Stimulated activated naive CD8-positive, alpha-beta T cell treated with anti-CD3 and anti-CD28 coated beads, Interleukin-15, amount 100 ng/mL, for 72 hours (primary cell): ENCODE results near the gene C20orf204.

Experiments
- ATAC-seq: fragments of 150-1000 bp; cut with Tn5 transposase; 2 replicates; pipeline ENCODE4 v1.10.0; 2021; ENCODE audit warnings: mild to moderate bottlenecking, moderate library complexity
- DNase-seq, 2 donors: peaks; one replicate each; pipeline ENCODE4 v3.0.0; 2021 to 2022
- H3K27ac Mint-ChIP-seq, 2 donors: one replicate each; pipeline ENCODE4 v1.8.0; 2022; ENCODE audit warnings: mild to moderate bottlenecking in 2 of 2, mixed read lengths in 2 of 2, moderate library complexity in 2 of 2
- H3K27me3 Mint-ChIP-seq: one replicate; pipeline ENCODE4 v1.8.0; 2022; ENCODE audit warnings: mixed read lengths
- H3K4me1 Mint-ChIP-seq: one replicate; pipeline ENCODE4 v1.8.0; 2022; ENCODE audit warnings: mild to moderate bottlenecking, mixed read lengths
- H3K4me3 Mint-ChIP-seq, 2 donors: one replicate each; pipeline ENCODE4 v1.8.0; 2022; ENCODE audit warnings: mild to moderate bottlenecking in 2 of 2, mixed read lengths in 2 of 2, moderate library complexity in 1 of 2
- H3K9me3 Mint-ChIP-seq, 2 donors: one replicate each; pipeline ENCODE4 v1.8.0; 2022; ENCODE audit warnings: mixed read lengths in 2 of 2

C20orf204 gene

GRCh38 chr20:64035066-64035932 lies 683 bp upstream of the C20orf204 start:
- DNase-seq (peak; percentile 74 to 82), ATAC-seq (peak; percentile 71)
- Mint-ChIP-seq H3K4me1 (peaks cover 76% of the 10 kb centered on the region), H3K27ac (peak overlapping the region; percentile 95 to 98), H3K9me3 (no peaks in the 10 kb centered on the region), H3K27me3 (peaks cover 8% of the 10 kb centered on the region), H3K4me3 (peak overlapping the region; percentile 85 to 86)

GRCh38 chr20:64036346-64037198 lies 590 bp downstream of the C20orf204 start:
- Mint-ChIP-seq H3K27me3 (peaks cover 8% of the 10 kb centered on the region), H3K4me3 (peak overlapping the region; percentile 85 to 86), H3K27ac (peak overlapping the region; percentile 73 to 88), H3K4me1 (peaks cover 86% of the 10 kb centered on the region), H3K9me3 (no peaks in the 10 kb centered on the region)
- ATAC-seq (peak; percentile 19), DNase-seq (peak in 1 of 2 donors; percentile 71)

GRCh38 chr20:64037199-64037497 lies 1.2 kb downstream of the C20orf204 start:
- Mint-ChIP-seq H3K27me3 (peaks cover 8% of the 10 kb centered on the region), H3K4me3 (peak overlapping the region; percentile 85 to 86), H3K9me3 (no peaks in the 10 kb centered on the region), H3K4me1 (peaks cover 92% of the 10 kb centered on the region), H3K27ac (peak overlapping the region in 1 of 2 donors; percentile 54)
- DNase-seq, result no peak
- ATAC-seq, result no peak

- H3K4me1 Mint-ChIP-seq, result peaks cover 89% of the 10 kb centered on the region
- H3K27ac Mint-ChIP-seq, result peak overlapping the region; percentile 71 to 73
- H3K27me3 Mint-ChIP-seq, result peaks cover 8% of the 10 kb centered on the region
- no peaks in the 10 kb centered on the region for H3K9me3 Mint-ChIP-seq
- peak overlapping the region; percentile 85 to 86 for H3K4me3 Mint-ChIP-seq
- ATAC-seq (peak; percentile 6), DNase-seq (peak in 1 of 2 donors; percentile 67)
Observed at GRCh38 chr20:64037498-64038213, 1.7 kb downstream of the C20orf204 start.

- Mint-ChIP-seq H3K4me3 (peak overlapping the region; percentile 85 to 86), H3K27ac (peak overlapping the region in 1 of 2 donors; percentile 71), H3K9me3 (no peaks in the 10 kb centered on the region), H3K4me1 (peaks cover 84% of the 10 kb centered on the region), H3K27me3 (peaks cover 8% of the 10 kb centered on the region)
- ATAC-seq (peak; percentile 50), DNase-seq (peak in 1 of 2 donors; percentile 69)
Observed at GRCh38 chr20:64038224-64038564, 2.2 kb downstream of the C20orf204 start.

GRCh38 chr20:64038565-64039292 lies 2.7 kb downstream of the C20orf204 start:
- peak; percentile 52 for ATAC-seq
- H3K27me3 Mint-ChIP-seq, result peaks cover 8% of the 10 kb centered on the region
- peak overlapping the region in 1 of 2 donors; percentile 94 for H3K27ac Mint-ChIP-seq
- peak; percentile 86 for DNase-seq
- no peaks in the 10 kb centered on the region for H3K9me3 Mint-ChIP-seq
- peak overlapping the region; percentile 85 to 86 for H3K4me3 Mint-ChIP-seq
- peaks cover 79% of the 10 kb centered on the region for H3K4me1 Mint-ChIP-seq

- ATAC-seq (no peak), DNase-seq (no peak)
- H3K27ac Mint-ChIP-seq, result peak overlapping the region; percentile 89 to 94
- H3K27me3 Mint-ChIP-seq, result peaks cover 8% of the 10 kb centered on the region
- H3K4me1 Mint-ChIP-seq, result peaks cover 71% of the 10 kb centered on the region
- H3K4me3 Mint-ChIP-seq, result peak overlapping the region; percentile 85 to 86
- no peaks in the 10 kb centered on the region for H3K9me3 Mint-ChIP-seq
Observed at GRCh38 chr20:64039293-64040160, 3.5 kb downstream of the C20orf204 start.

GRCh38 chr20:64040231-64041039 lies 4.5 kb downstream of the C20orf204 start:
- Mint-ChIP-seq H3K27me3 (peaks cover 8% of the 10 kb centered on the region), H3K4me3 (peak overlapping the region; percentile 16 to 85), H3K9me3 (no peaks in the 10 kb centered on the region), H3K27ac (peak overlapping the region in 1 of 2 donors; percentile 27), H3K4me1 (peaks cover 67% of the 10 kb centered on the region)
- DNase-seq (no peak), ATAC-seq (no peak)

GRCh38 chr20:64041040-64041780 lies 5.2 kb downstream of the C20orf204 start:
- DNase-seq (no peak), ATAC-seq (no peak)
- H3K4me1 Mint-ChIP-seq, result peaks cover 66% of the 10 kb centered on the region
- peaks cover 13% of the 10 kb centered on the region for H3K27me3 Mint-ChIP-seq
- peak overlapping the region in 1 of 2 donors; percentile 93 for H3K27ac Mint-ChIP-seq
- no peaks in the 10 kb centered on the region for H3K9me3 Mint-ChIP-seq
- H3K4me3 Mint-ChIP-seq, result peak overlapping the region; percentile 85 to 91

- H3K27me3 Mint-ChIP-seq, result peaks cover 18% of the 10 kb centered on the region
- peak overlapping the region; percentile 85 to 91 for H3K4me3 Mint-ChIP-seq
- peak overlapping the region; percentile 91 to 93 for H3K27ac Mint-ChIP-seq
- H3K4me1 Mint-ChIP-seq, result peaks cover 66% of the 10 kb centered on the region
- H3K9me3 Mint-ChIP-seq, result no peaks in the 10 kb centered on the region
- DNase-seq (no peak), ATAC-seq (no peak)
Observed at GRCh38 chr20:64041781-64042053, 5.7 kb downstream of the C20orf204 start.

- ATAC-seq, result no peak
- peaks cover 23% of the 10 kb centered on the region for H3K27me3 Mint-ChIP-seq
- no peaks in the 10 kb centered on the region for H3K9me3 Mint-ChIP-seq
- no peak for DNase-seq
- peaks cover 66% of the 10 kb centered on the region for H3K4me1 Mint-ChIP-seq
- H3K4me3 Mint-ChIP-seq, result peak overlapping the region; percentile 85 to 91
- peak overlapping the region; percentile 91 to 93 for H3K27ac Mint-ChIP-seq
Observed at GRCh38 chr20:64042054-64042781, 6.2 kb downstream of the C20orf204 start.

GRCh38 chr20:64043768-64044167 lies 7.8 kb downstream of the C20orf204 start:
- no peak overlapping the region for H3K27ac Mint-ChIP-seq
- peaks cover 33% of the 10 kb centered on the region for H3K27me3 Mint-ChIP-seq
- no peaks in the 10 kb centered on the region for H3K9me3 Mint-ChIP-seq
- ATAC-seq, result no peak
- DNase-seq, result no peak
- H3K4me1 Mint-ChIP-seq, result peaks cover 55% of the 10 kb centered on the region
- no peak overlapping the region for H3K4me3 Mint-ChIP-seq
